Astrocyte (in vitro differentiated cells and primary cell): ENCODE results near the gene FAM76B. TPM values are rescaled to one million over a fixed set of nuclear protein-coding genes. Genes with fewer than 3 reads are reported as not detected.

ENCODE experiments used
- DNase-seq: peaks from one replicate; pipeline ENCODE4 v3.0.0-alpha.2; 2010; ENCODE audit warnings: low read depth
- FAIRE-seq: peaks from 2 replicates; lab custom pipeline; 2011; peaks lifted over from hg19 to GRCh38; lab: Jason Lieb, UNC
- H2AFZ ChIP-seq: 2 replicates; pipeline ENCODE4 v1.6.0; 2012; ENCODE audit warnings: low read depth, low read length, inconsistent platforms
- H3K27ac ChIP-seq: 2 replicates; pipeline ENCODE4 v1.5.1; 2011; ENCODE audit warnings: low read depth, low read length, inconsistent platforms
- H3K27me3 ChIP-seq: 2 replicates; pipeline ENCODE4 v1.6.0; 2011; ENCODE audit warnings: low read length, inconsistent platforms; ENCODE audit not compliant: insufficient read depth
- H3K36me3 ChIP-seq: 2 replicates; pipeline ENCODE4 v1.5.1; 2011; ENCODE audit warnings: low read length, inconsistent platforms; ENCODE audit not compliant: insufficient read depth
- H3K4me1 ChIP-seq: 2 replicates; pipeline ENCODE4 v1.5.1; 2011; ENCODE audit warnings: low read length, inconsistent platforms; ENCODE audit not compliant: insufficient read depth
- H3K4me2 ChIP-seq: 2 replicates; pipeline ENCODE4 v1.6.0; 2012; ENCODE audit warnings: low read length, inconsistent platforms
- H3K4me3 ChIP-seq: 2 replicates; pipeline ENCODE4 v1.5.1; 2011; ENCODE audit warnings: low read depth, mild to moderate bottlenecking, low read length, inconsistent platforms; ENCODE audit not compliant: insufficient read depth
- H3K79me2 ChIP-seq: 2 replicates; pipeline ENCODE4 v1.6.0; 2012; ENCODE audit warnings: mild to moderate bottlenecking, low read length, inconsistent platforms; ENCODE audit not compliant: insufficient read depth
- H3K9ac ChIP-seq: 2 replicates; pipeline ENCODE4 v1.6.0; 2012; ENCODE audit warnings: mild to moderate bottlenecking, low read length, inconsistent platforms
- H3K9me3 ChIP-seq: 2 replicates; pipeline ENCODE4 v1.5.1; 2012; ENCODE audit warnings: low read depth, mild to moderate bottlenecking, low read length, inconsistent platforms; ENCODE audit not compliant: insufficient read depth
- H4K20me1 ChIP-seq: 2 replicates; pipeline ENCODE4 v1.6.0; 2012; ENCODE audit warnings: low read length, inconsistent platforms; ENCODE audit not compliant: insufficient read depth
- H3K27ac Mint-ChIP-seq: one replicate; pipeline ENCODE4 v1.8.0; 2021; ENCODE audit warnings: mild to moderate bottlenecking, mixed read lengths; ENCODE audit not compliant: unreplicated experiment
- H3K27me3 Mint-ChIP-seq: one replicate; pipeline ENCODE4 v1.8.0; 2021; ENCODE audit warnings: low read depth, mixed read lengths; ENCODE audit not compliant: unreplicated experiment
- H3K36me3 Mint-ChIP-seq: one replicate; pipeline ENCODE4 v1.8.0; 2021; ENCODE audit warnings: low read depth, mixed read lengths; ENCODE audit not compliant: unreplicated experiment
- H3K4me1 Mint-ChIP-seq: one replicate; pipeline ENCODE4 v1.8.0; 2021; ENCODE audit warnings: low read depth, mixed read lengths; ENCODE audit not compliant: unreplicated experiment
- H3K4me3 Mint-ChIP-seq: one replicate; pipeline ENCODE4 v1.8.0; 2021; ENCODE audit warnings: mild to moderate bottlenecking, moderate library complexity, mixed read lengths; ENCODE audit not compliant: unreplicated experiment
- H3K9me3 Mint-ChIP-seq: one replicate; pipeline ENCODE4 v1.8.0; 2021; ENCODE audit warnings: mild to moderate bottlenecking, mixed read lengths; ENCODE audit not compliant: unreplicated experiment
- CTCF ChIP-seq: IDR thresholded peaks from 2 replicates; pipeline ENCODE4 v1.5.1; 2011; ENCODE audit warnings: low read depth, mild to moderate bottlenecking, inconsistent platforms, low read length, moderate library complexity; ENCODE audit not compliant: insufficient read depth
- EZH2 ChIP-seq: IDR thresholded peaks from 2 replicates; pipeline ENCODE4 v1.6.1; 2012; ENCODE audit warnings: mild to moderate bottlenecking, low read length, inconsistent platforms; ENCODE audit not compliant: insufficient read depth
- total RNA-seq: library from RNA; stranded (reverse); gene quantifications from 2 replicates; pipeline ENCODE4 v1.2.1, GENCODE V29; 2021

The FAM76B gene
- total RNA-seq, 1 donor from 2014 or later = 19.7 TPM

GRCh38 chr11:95791709-95792033 is 2.1 kb upstream of the FAM76B start:
- DNase-seq (no peak), FAIRE-seq (no peak)
- no peaks in the 10 kb centered on the region for H3K9me3 Mint-ChIP-seq
- H3K27ac Mint-ChIP-seq = no peak overlapping the region
- no peaks in the 10 kb centered on the region for H3K27me3 Mint-ChIP-seq
- no peaks in the 10 kb centered on the region for H3K36me3 Mint-ChIP-seq
- Histone ChIP-seq H3K4me1 (peaks cover 13% of the 10 kb centered on the region), H3K36me3 (no peaks in the 10 kb centered on the region), H4K20me1 (peaks cover 5% of the 10 kb centered on the region), H3K79me2 (peaks cover 80% of the 10 kb centered on the region), H3K27ac (peak overlapping the region; percentile 99), H3K9me3 (no peaks in the 10 kb centered on the region), H3K4me2 (peak overlapping the region; percentile 96), H3K4me3 (peak overlapping the region; percentile 96), H2AFZ (peak overlapping the region; percentile 92), H3K9ac (peak overlapping the region; percentile 95), H3K27me3 (no peaks in the 10 kb centered on the region)
- H3K4me1 Mint-ChIP-seq = peaks cover 19% of the 10 kb centered on the region
- peak overlapping the region; percentile 95 for H3K4me3 Mint-ChIP-seq
- no peak for TF ChIP-seq EZH2
- TF ChIP-seq CTCF = no peak

- Histone ChIP-seq H3K36me3 (peaks cover under 1% of the 10 kb centered on the region), H3K4me1 (peaks cover 13% of the 10 kb centered on the region), H3K27ac (peak overlapping the region; percentile 99), H3K9me3 (no peaks in the 10 kb centered on the region), H3K4me3 (peak overlapping the region; percentile 96), H3K79me2 (peaks cover 74% of the 10 kb centered on the region), H3K4me2 (peak overlapping the region; percentile 96), H3K27me3 (no peaks in the 10 kb centered on the region), H3K9ac (peak overlapping the region; percentile 95), H4K20me1 (peaks cover 5% of the 10 kb centered on the region), H2AFZ (peak overlapping the region; percentile 92)
- FAIRE-seq (no peak), DNase-seq (peak; percentile 57)
- Mint-ChIP-seq H3K9me3 (no peaks in the 10 kb centered on the region), H3K4me3 (peak overlapping the region; percentile 95), H3K27ac (peak overlapping the region; percentile 99), H3K36me3 (no peaks in the 10 kb centered on the region), H3K4me1 (peaks cover 19% of the 10 kb centered on the region), H3K27me3 (no peaks in the 10 kb centered on the region)
- TF ChIP-seq CTCF = no peak
- TF ChIP-seq EZH2 = no peak
Measured at GRCh38 chr11:95790933-95791708, 1.5 kb upstream of the FAM76B start.
